RCC 7860 (cell line): ENCODE results near the gene UCP1.
"Not testable (repeated sequence)": the region's sequence is repeated elsewhere in the genome, so short reads cannot be mapped to it uniquely, and the experiment has no call there.

Source experiments
- DNase-seq: peaks from one replicate; pipeline ENCODE4 v3.0.0-alpha.2; 2015; ENCODE audit warnings: low spot score
- FAIRE-seq: peaks from 2 replicates; lab custom pipeline; 2012; peaks lifted over from hg19 to GRCh38; lab: Jason Lieb, UNC

The UCP1 gene

DNA sequence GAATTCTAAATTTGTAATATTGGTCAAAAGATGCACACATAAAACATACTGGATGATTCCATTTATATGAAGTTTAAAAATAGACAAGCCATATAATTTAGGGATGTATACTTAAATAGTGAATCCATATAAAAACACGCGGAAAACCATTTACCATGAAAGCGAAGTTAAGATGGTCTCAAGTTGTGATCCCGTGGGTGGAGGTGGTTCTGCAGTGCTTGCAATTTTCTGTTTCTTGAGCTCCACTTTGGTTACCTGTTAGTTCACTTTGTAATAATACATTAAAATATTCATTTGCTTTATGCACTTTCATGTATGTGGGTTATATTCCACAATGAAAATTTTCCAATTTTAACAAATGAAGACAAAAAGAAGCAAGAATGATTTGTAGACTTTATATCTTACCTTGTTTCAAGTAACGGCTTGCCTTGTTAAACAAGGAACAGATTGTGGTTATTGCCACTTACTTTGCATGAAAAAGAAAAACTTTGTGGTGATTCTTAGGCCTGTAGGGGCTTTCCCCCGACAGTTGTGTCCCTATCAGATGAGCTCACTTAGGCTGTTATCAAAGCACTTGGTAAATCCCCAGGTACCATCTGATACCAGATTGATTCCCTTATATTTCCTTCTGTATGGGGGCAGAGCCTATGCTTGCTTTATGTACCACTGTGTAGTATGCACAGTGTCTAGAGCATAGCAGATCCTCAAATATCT, 12.2 kb downstream of the UCP1 start:
- FAIRE-seq (no peak), DNase-seq (no peak)

- FAIRE-seq, result no peak
These were observed 34.7 kb downstream of the UCP1 start for GRCh38 chr4:140533951-140534480.

GRCh38 chr4:140529434-140529833, 39.3 kb downstream of the UCP1 start:
- FAIRE-seq (no peak), DNase-seq (no peak)

More at GRCh38 chr4:140533951-140534480, 34.7 kb downstream of the UCP1 start:
- DNase-seq, result no peak

GRCh38 chr4:140523857-140524742, 44.7 kb downstream of the UCP1 start, which contains the start of gene ELMOD2:
TSS of gene ELMOD2 (plus strand) at chr4:140524168. CDS start at chr4:140525429, 1,261 bp downstream.
- peak; percentile 92 for DNase-seq
- FAIRE-seq, result peak; percentile 77

- FAIRE-seq, result no peak
These were observed 45.3 kb downstream of the UCP1 start for GRCh38 chr4:140523370-140523856.

DNA sequence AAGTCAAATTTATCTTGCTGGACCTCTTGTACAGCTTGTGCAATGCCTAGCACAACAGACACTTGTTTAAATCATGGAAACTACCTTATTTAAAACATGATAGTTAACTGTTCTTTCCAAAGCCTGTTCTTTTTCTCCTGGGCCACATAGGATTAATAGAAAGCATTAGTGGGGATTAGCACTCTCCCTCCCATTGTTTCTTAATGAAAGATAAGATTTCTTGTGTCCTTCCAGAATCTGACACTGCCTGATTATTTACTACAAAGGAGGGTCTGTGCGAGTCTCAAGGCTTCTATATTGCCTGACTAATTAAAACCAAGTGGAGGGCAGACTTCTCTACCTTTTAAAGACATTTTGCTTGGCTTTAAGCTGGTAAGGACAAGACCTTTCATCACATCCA, 53.3 kb downstream of the UCP1 start:
- DNase-seq (no peak), FAIRE-seq (no peak)

More at GRCh38 chr4:140523370-140523856, 45.3 kb downstream of the UCP1 start:
- DNase-seq, result no peak

- not testable (repeated sequence) for DNase-seq, FAIRE-seq
These were observed 55.0 kb downstream of the UCP1 start for GRCh38 chr4:140513765-140514164.
